ENCODE data around the gene SUN2. TPM values are rescaled to one million over a fixed set of nuclear protein-coding genes. Genes with fewer than 3 reads are reported as not detected.

SUN2 gene
- total RNA-seq, 1 donor from 2014 or later: 148 TPM

GRCh38 chr22:38737302-38738060 lies 18.3 kb downstream of the SUN2 start:
- TF ChIP-seq, protein P1, sequence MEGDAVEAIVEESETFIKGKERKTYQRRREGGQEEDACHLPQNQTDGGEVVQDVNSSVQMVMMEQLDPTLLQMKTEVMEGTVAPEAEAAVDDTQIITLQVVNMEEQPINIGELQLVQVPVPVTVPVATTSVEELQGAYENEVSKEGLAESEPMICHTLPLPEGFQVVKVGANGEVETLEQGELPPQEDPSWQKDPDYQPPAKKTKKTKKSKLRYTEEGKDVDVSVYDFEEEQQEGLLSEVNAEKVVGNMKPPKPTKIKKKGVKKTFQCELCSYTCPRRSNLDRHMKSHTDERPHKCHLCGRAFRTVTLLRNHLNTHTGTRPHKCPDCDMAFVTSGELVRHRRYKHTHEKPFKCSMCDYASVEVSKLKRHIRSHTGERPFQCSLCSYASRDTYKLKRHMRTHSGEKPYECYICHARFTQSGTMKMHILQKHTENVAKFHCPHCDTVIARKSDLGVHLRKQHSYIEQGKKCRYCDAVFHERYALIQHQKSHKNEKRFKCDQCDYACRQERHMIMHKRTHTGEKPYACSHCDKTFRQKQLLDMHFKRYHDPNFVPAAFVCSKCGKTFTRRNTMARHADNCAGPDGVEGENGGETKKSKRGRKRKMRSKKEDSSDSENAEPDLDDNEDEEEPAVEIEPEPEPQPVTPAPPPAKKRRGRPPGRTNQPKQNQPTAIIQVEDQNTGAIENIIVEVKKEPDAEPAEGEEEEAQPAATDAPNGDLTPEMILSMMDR (IDR thresholded peaks at IDR 0.05): no peak
- Mint-ChIP-seq H3K36me3 (ENCODE audit: unreplicated experiment) (peaks cover 42% of the 10 kb centered on the region), H3K27ac (ENCODE audit: unreplicated experiment) (peak overlapping the region; percentile 48), H3K9me3 (ENCODE audit: unreplicated experiment) (no peaks in the 10 kb centered on the region), H3K4me3 (ENCODE audit: unreplicated experiment) (no peak overlapping the region), H3K27me3 (ENCODE audit: unreplicated experiment) (no peaks in the 10 kb centered on the region), H3K4me1 (ENCODE audit: unreplicated experiment) (peaks cover 13% of the 10 kb centered on the region)
- DNase-seq (ENCODE audit: extremely low spot score, unreplicated experiment): no peak

- no peak overlapping the region for H3K4me3 Mint-ChIP-seq (ENCODE audit: unreplicated experiment)
- H3K36me3 Mint-ChIP-seq (ENCODE audit: unreplicated experiment): peaks cover 35% of the 10 kb centered on the region
- TF ChIP-seq, protein P1 (IDR thresholded peaks at IDR 0.05): no peak
- no peaks in the 10 kb centered on the region for H3K9me3 Mint-ChIP-seq (ENCODE audit: unreplicated experiment)
- H3K27ac Mint-ChIP-seq (ENCODE audit: unreplicated experiment): no peak overlapping the region
- H3K4me1 Mint-ChIP-seq (ENCODE audit: unreplicated experiment): peaks cover 19% of the 10 kb centered on the region
- no peaks in the 10 kb centered on the region for H3K27me3 Mint-ChIP-seq (ENCODE audit: unreplicated experiment)
- DNase-seq (ENCODE audit: extremely low spot score, unreplicated experiment): no peak
Observed at GRCh38 chr22:38736257-38736570, 19.6 kb downstream of the SUN2 start.

DNA sequence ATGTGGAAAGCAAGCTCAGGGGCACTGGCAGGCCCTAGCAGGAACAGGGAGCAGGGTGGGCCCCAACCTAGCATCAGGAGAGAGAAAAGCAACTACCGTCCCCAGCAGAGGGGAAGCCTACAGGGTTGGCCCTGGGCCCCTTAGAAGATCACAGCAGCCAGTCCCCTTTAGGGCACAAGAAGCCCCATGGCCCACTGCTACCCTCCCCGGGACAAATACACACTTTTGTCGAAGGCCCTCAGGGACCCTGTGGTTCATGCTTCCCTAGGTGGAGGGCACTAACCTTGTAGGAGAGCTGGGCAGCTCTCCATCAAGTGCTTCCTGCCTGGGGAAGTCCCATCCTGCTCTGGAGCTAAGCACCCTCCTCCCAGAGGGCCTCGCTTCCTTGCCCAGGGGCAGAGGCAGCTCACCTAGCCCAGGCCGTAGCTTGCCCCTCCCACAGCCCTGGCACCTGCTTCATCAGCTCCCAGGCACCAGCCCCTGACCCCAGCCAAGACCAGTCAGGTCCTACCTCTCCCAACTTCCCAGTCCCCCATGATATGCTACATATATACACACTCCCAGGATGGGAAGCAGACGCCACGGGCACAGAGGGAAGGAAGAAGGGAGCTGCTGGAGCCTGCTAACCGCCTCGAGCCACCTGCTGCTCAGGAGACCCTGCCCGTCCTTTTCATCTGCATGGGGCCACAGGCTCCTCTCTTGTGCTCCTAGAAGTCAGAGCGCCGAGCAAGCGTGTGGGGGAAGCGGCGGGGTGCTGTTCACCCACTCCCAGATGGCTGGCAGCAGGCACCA lies 20.1 kb downstream of the SUN2 start:
- TF ChIP-seq, protein P1 (IDR thresholded peaks at IDR 0.05): no peak
- peaks cover 30% of the 10 kb centered on the region for H3K36me3 Mint-ChIP-seq (ENCODE audit: unreplicated experiment)
- no peak overlapping the region for H3K4me3 Mint-ChIP-seq (ENCODE audit: unreplicated experiment)
- no peak overlapping the region for H3K27ac Mint-ChIP-seq (ENCODE audit: unreplicated experiment)
- H3K9me3 Mint-ChIP-seq (ENCODE audit: unreplicated experiment): no peaks in the 10 kb centered on the region
- no peaks in the 10 kb centered on the region for H3K27me3 Mint-ChIP-seq (ENCODE audit: unreplicated experiment)
- H3K4me1 Mint-ChIP-seq (ENCODE audit: unreplicated experiment): peaks cover 19% of the 10 kb centered on the region
- no peak for DNase-seq (ENCODE audit: extremely low spot score, unreplicated experiment)

- no peaks in the 10 kb centered on the region for H3K9me3 Mint-ChIP-seq (ENCODE audit: unreplicated experiment)
Observed at GRCh38 chr22:38735126-38735464, 20.7 kb downstream of the SUN2 start.

More at GRCh38 chr22:38735126-38735464, 20.7 kb downstream of the SUN2 start:
- no peak for DNase-seq (ENCODE audit: extremely low spot score, unreplicated experiment)
- TF ChIP-seq, protein P1 (IDR thresholded peaks at IDR 0.05): no peak
- H3K4me3 Mint-ChIP-seq (ENCODE audit: unreplicated experiment): no peak overlapping the region
- H3K27me3 Mint-ChIP-seq (ENCODE audit: unreplicated experiment): no peaks in the 10 kb centered on the region
- no peak overlapping the region for H3K27ac Mint-ChIP-seq (ENCODE audit: unreplicated experiment)
- peaks cover 33% of the 10 kb centered on the region for H3K36me3 Mint-ChIP-seq (ENCODE audit: unreplicated experiment)
- H3K4me1 Mint-ChIP-seq (ENCODE audit: unreplicated experiment): peaks cover 20% of the 10 kb centered on the region

All from osteocyte (in vitro differentiated cells).